HG03103 (cell line): ENCODE data around the gene HOXB5.

Source experiments
- ATAC-seq: cut with Tn5 transposase; IDR thresholded peaks from one replicate; pipeline ENCODE4 v1.9.1; 2021; ENCODE audit warnings: low read depth; ENCODE audit not compliant: unreplicated experiment

HOXB5 gene

DNA sequence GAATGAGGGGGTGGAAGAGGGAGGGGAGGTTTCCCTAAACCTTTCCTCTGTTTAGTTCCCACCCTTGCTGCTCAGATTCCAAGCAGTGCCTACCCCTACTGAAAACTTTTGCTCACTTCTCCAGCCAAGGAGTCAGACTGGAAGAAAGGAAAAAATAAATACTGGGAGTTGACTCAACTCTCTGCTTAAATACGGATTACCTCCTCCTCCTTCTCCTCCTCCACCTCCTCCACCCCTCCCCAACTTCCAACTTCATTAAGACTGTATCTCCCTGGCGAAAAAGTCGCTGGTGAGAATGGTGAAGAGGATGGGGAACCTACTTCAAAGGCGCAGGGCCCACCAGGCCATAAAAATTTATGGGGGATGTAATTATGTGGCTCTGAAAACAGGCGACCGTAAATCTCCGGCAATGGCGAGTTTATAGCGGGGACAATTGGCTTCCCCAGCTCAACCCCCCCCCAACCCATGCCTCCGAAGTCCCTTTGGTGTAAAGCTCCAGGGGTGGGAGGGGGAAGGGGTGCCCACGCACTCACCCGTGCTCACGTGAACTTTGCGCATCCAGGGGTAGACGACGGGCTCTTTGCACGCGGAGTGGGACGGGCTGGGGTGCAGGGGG, 16.1 kb downstream of the HOXB5 start:
- no peak for ATAC-seq

DNA sequence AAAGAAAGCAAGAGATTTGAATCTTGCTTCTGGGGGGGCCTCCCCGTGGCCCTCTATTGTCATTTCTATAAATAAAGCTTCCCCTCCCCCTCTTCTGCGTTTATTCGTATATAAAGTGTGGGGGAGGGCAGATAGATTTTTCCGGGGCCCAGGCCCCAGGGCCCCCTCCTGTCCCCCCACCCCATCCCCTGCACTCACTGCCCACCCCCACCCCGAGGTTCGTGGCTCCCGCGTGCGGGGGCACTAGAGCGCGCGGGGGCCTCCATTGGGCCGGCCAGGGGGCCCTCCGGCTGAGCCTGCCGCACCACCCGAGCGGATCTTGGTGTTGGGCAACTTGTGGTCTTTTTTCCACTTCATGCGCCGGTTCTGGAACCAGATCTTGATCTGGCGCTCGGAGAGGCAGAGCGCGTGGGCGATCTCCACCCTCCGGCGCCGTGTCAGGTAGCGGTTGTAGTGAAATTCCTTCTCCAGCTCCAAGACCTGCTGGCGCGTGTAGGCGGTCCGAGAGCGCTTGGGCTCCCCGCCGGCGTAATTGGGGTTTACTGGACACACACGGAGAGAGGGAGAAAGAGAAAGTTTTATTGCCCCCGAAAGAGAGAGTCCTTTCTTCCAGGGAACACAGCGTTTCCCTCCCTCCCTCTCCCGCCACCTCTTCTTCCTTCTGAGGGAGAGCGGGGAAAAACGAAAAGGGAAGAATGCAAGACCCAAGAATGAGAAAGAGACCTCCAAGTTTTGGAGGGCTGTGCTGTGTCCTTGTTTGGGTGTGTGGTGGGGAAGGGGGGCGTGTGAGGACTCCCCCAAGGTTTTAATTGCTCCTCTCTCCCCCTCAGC, 16.9 kb downstream of the HOXB5 start:
- ATAC-seq, result no peak

DNA sequence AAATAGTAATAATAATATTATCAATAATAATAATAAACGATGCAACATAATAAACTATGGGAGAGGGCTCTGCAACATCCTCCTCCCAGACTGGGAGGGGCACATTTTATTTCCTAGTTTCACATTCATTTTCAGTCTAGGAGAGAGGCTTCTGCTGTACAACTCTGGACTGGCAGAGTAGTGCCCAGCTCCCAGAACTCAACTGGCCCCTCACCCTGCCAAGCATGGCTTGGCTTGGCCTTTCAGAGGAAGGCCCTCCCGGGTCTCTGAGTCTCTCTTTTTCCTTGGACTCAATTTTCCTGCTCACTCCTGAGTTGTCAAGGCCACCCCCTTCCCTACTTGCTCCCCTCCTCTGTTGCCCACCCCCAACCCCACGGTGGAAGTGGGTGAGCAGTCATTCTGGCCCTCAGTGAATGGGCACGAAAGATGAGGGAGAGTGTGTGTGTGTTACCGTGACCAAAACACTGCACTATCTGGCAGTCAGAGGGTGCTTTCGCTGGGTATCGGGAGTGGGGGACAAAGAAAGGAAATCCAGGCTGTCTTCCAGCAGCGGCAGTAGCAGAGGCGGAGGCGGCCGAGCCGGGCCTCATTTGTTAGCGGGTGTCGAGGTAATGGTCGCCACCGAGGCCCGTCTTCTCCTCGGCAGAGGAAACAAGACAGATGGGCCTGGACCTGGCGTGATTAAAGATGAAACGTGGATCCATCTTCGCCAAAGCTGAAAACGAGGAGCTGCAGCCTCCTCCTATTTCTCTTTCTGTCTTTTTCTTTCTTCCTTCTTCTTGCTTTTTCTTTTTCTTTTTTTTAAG, 17.7 kb downstream of the HOXB5 start:
- no peak for ATAC-seq

DNA sequence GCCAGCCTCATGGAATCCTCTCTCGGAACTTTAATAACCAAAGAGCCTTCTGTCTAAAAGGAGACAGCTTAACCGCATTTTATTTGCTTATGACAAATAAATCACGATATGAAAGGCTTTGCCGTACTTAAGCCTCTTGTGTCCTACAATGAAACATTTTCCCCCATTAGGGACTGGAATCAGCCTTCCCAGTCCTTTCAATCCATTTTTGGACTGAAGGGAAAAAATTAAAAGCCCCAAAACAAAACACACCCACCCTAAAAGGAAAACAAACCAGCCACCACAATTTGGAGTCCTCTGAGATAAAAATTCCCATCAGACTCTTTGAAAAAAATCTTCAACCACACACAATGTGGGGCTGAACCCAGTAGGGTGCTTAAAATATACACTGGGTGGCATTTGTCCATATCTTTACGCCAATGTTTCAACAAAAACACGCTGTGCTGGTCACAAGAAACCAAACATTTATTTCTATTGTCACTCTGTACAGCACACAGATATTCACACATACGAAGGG, 18.5 kb downstream of the HOXB5 start:
- ATAC-seq, result no peak

DNA sequence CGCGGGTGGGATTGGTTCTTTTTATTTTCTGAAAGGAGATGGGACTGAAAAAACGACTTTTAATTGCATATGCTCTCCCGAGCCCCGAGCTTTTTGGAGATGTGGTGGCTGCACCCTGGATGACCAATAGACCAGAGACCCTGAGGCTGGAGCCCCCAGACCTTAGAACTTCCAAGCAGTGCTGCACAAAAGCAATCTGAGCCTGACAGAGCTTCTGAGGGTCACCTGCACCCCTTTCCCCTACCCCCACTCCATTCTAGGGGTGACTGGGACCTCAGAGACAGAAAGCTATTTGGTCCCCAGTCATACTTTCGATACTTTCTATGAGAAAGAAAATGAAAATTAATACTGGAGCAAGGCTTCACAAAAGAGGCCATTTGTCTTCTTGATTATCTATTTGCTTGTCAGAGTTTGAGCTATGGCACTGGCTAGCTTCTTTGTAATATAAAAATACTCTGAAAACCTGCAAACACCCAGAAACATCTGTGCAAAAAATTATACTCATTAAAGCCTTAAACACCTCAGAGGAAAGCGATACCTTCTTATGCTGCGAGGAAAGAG, 19.0 kb downstream of the HOXB5 start:
- no peak for ATAC-seq

DNA sequence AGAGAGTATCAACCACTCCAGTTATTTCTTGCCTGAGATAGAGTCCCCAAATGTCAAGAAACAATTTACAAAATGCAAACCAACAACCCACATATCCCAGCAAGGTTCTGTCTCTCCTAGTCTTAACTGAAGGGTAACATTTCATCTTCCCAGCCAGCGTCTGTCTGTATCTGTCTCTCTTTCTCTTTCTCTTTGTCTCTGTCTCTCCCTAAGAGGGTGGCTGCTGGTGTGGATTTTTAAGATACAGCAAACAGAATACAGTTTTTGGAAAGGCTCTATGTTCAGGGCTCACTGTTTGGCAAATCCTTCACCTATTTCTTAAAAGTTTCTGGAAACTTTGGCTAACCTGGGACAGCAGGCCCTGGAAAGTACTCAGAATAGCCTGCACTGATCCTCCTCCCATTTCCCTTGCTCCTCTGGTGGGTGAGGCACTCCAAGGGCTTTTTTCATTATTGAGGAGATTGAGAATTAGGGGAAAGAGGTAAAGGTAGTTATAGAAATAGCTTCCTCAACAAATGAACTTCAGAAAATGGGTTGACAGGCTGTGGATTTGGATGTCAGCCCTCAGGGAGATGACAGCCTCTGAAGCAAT, 21.7 kb downstream of the HOXB5 start:
- no peak for ATAC-seq

DNA sequence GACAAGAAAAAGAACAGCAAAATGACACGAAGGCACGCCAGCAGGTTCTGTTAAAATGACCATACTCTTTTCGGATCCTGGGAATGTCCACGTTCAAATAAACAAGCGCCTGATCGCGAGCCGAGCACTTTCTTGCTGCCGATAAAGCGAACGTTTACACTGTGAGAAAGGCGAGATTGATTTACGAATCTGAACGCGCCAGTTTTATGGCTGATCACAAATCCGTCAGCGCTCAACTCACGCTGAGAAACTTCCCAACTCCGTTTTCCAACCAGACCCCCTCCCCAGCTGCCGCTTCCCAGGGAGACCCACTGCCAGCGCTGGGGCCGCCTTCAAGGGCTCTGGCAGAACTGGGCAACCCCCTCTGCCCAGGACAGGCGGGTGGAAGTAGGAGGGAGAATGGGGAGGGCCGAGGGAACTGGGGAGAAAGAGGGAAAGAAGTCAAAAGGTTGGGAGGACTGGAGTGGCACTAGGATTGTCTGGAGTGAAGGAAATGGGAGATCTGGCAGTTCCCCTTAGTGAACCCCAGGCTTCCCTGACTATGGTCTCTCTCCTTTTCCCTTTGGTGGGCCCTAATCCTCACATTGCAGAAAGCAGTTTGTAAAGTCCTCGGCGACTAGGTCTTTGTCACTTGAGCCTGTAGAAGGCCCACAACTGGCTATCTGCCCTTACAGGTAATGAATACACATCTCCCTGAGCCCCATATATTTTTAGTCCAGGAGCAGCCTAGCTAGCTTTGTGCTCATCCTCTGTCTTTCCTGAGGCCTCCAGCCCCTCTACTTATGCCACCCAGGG, 22.4 kb downstream of the HOXB5 start:
- no peak for ATAC-seq

DNA sequence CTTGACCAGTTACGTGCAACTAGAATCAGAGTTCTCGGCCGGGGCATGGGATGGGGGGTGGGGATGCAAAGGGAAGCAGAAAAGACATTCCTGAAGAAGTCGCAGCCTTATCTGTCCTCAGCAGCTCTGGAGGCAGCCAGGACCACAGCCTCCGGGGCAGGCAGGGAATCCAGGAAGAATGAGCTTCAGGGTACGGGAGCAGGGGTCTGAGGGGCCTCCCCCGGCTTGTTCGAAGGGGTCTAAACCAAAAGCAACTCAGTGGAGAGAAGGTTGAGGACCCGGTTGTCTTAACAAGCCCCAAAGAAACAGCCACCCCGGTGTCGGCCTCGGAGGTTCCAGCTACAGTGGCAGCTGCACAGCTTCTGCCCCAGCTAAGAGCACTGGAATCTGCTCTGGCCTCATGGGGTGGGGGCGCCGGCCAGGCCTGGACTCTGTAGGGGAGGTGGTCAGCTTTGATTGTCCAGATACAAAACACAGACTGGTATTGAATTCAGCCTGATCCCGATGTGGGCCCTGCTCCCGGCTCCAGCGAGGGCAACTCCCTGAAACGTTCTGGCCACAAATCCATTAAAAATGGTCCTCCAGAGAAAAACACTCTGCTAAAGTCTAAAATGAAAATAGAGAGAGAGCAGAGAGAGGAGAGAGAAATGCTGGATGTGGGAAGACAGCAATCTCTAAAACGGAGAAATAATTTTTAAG, 23.1 kb downstream of the HOXB5 start:
- ATAC-seq, result no peak

DNA sequence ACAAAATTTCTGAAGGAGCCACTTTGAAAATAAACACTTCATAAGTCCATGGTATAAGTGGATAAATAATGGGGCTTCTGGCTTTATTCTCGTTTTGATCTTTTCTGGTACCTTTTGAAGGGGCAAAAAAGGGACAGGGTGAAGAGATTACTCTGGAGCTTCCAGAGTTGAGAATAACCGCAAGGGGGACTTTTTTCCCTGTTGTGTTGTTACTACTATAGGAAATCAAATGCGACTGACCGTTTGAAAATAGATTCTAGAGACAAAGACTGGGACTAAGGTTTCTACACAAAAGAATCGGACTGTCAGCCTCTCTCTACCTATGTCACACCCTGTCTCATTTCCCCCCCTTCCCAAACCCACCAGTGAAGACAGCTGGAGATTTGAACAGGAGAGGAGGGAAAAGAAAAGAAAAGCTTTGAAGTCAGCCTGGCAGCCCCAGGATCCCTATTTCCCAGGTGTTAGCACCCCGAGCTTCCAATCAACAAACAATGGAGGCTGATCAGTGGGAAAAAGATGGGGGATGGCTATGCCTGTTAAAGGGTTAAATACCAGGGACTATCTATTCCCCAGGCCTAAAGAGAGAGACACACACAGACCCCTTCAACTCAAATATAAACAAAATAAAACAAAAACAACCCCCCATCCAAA, 23.8 kb downstream of the HOXB5 start:
- no peak for ATAC-seq

DNA sequence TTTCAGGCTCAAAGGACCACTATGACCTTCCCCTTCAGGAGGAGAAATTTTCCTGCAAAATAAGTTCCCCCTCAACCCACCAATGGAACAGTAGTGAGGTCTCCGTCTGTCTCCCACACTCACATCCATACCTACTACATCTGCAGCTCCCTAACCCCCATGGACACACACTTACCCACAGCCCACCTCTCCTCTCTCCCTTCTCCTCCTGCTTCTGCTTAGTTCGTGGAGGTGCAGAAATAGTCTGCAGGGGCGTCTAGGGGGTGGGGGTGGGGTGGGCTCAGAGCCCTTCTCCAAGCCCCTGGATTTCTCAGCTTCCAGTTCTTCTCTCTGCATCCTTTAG, 24.4 kb downstream of the HOXB5 start:
- ATAC-seq, result no peak

DNA sequence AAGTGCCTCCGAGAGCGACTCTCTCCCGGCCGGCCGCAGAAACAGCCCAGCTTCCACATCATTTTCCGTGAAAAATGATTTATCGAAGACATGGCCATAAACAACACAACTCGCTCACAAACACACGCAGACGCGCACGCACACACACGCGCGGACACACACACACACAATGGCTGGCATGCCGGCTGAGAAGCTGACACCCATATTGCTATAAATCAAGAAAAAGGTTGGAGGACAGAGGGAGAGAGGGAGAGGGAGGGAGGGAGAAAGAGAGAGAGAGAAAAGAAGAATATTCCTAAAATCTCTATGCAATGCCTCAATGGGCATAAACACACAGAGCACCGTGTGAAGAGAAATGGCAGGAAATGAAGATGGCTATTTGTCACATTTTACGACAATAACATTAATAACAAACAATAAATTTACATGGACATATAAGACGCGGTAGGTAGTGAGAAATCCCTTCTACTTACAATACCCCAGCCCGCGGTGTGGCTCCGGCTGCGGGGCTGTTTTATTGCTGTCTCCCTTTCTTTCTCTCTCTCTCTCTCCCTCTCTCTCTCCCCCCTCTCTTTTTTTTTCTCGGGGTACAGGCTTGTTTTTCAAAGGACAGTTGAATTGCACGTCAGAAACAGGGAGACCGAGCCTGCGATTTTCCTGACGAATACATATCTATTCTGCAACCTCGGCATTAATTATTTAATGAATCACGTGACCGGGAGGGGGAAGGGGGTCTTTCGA, 24.9 kb downstream of the HOXB5 start:
- no peak for ATAC-seq

DNA sequence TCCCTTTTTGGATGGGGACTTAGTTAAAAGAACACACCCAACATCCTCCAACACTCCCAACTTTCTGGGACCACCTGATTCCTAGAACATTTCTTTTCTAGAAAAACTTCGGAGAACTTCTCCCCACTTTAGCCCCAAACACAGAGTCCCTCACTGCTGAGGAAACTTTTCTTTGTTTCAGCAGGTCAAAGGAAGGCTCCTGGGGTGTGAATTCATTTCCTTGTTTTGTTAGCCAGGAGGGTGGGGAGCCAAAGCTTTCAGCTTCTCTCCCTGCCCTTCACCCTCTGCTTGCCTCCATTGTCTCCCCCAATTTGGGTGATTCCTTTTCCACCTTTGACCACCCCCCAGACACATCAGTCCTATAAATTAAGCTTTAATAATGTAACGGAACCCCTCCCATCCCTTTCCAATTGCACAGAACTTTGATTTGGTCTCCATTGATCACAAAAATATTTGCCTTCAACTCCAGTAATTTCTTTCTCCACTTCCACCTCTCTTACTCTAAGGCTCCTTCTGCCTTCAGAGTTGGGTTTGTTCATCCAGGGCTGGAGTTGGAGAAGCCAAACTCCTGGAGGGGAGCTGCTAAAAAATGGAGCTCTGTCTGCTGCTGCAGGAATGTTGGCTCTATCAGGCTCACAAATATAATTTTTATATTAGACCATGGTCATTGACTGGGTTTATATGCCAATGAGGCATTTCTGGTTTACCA, 25.8 kb downstream of the HOXB5 start:
- ATAC-seq, result no peak

DNA sequence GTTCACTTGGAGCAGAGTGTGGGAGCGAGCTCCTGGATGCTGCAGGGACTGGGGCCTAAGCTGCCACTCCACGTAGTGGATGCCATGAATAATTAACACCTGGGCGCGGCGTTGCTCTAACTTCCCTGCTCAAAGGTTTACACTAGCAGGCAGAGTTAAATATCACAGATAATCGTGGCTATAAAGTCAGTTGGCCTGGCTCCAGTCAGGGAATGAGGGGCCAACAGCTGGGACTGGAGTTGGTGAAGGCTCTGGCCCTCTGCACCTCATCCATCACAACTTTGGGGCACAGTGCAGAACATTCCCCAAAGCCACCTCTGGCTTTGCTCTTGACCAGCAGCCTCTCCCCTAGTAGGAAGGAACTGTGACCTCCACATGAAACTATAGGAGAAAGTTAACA, 26.4 kb downstream of the HOXB5 start:
- ATAC-seq, result no peak

DNA sequence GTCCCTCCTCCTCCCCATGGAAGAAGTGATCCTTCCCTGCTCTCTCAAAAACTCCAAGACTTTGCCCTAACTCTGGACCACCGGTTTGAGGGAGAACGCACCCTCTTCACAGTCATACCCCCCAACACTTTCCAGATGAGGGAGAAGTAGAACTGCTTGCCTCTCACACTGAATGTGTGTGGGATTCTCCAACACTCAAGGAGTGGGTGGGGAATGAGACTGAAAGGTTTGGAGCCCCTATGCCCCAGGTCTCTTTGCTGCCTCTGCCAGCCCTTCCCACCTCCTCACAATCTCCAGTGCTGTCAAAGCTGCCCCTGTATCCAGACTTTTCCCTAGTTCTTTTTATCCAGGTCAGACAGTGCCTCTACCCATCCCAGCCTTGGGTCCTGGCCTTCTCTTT, 26.9 kb downstream of the HOXB5 start:
- ATAC-seq, result no peak

DNA sequence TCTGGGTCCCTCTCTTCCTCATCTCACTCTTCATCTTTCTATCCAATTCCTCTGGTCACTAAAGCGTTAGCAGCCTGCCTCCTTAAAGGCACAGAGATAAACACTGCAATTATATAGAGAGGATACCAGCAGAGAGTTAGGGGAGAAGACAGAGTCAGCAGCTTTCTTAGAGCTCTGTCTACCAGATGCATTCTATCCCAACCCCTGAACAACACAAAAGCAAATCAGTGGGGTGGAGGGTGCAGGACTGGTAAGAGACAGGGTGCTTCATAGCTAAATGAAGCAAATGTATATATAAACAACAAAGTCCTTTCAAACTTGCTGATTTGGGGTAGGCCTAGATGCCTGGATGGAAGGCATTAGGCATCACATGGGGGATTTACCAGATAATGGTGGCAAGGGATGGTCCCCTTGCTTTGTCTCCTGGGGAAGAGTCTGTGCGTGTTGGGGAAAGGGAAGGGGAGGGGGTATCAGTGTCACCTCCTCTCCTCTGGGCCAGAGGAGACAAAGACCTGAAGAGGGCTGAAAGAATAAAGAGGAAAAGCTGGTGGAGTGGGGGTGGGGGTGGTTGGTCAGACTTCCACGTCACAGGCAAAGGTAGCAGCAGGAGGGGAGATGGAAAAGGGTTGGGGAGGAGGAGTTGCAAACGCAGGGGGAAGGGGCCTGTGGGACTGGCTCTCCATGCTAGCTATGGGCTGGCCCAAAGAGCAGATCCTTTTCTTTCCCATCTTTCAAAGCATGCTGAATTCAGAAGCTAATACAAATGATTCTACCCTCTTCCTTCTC, 27.5 kb downstream of the HOXB5 start:
- ATAC-seq, result no peak

DNA sequence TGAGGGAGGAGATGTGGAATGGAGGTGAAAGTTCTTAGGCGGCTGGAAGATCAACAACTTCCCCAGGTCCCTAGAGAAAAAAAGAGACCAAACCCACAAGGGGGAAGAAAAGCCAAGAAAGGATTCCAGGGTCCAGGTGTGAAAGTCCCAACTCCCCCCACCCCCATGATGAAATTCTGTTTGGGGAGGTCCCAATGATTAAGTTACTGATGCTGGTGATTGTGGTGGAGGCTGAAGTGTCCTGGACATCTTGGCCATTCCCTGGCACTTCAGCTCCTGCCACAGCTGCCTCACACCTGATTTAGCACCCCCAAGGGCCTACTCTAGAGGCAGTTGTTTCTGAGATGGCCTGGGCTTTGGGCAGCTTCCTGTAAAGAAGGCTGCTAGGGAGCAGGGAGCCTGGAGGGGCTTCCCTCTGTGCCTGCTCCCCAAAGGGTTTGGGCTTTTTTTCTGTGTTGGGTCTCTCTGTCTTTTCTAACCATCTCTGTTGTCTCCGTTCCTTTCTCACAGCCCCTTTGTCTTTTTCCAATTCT, 28.5 kb downstream of the HOXB5 start:
- ATAC-seq, result no peak
